ENCODE results near the gene CACNA1B.

The CACNA1B gene

DNA sequence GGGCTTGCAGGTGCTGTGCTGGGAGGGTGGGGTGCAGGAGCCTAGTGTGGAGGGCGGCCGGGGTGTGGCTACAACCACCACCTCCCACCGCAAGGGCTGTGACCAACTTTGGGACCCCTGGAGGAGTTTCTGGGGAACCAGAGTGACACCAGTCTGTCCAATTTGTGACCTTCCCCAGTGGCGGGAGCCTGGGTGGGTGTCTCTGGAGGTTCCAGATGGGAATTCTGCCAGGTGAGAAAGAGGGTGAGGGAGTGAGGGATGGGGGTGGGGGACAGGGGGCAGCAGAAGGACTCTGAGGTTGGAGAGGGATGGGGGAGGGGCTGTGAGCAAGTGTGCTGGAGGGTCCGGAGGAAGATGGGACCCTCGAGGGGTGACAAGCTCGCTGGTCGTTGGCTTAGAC, 4.2 kb upstream of the CACNA1B start:
- no peaks in the 10 kb centered on the region for H3K4me1 ChIP-seq (ENCODE audit: control insufficient read depth in 1 of 2, insufficient read depth in 1 of 2, low read depth in 1 of 2, low read length in 1 of 2)
- H3K27me3 ChIP-seq, result peaks cover 39% of the 10 kb centered on the region
- H3K36me3 ChIP-seq, result no peaks in the 10 kb centered on the region
- H3K4me3 ChIP-seq (ENCODE audit: low read depth in 1 of 2, low read length in 1 of 2), result no peak overlapping the region
- no peak overlapping the region for H3K27ac ChIP-seq
- TF ChIP-seq, protein P1, sequence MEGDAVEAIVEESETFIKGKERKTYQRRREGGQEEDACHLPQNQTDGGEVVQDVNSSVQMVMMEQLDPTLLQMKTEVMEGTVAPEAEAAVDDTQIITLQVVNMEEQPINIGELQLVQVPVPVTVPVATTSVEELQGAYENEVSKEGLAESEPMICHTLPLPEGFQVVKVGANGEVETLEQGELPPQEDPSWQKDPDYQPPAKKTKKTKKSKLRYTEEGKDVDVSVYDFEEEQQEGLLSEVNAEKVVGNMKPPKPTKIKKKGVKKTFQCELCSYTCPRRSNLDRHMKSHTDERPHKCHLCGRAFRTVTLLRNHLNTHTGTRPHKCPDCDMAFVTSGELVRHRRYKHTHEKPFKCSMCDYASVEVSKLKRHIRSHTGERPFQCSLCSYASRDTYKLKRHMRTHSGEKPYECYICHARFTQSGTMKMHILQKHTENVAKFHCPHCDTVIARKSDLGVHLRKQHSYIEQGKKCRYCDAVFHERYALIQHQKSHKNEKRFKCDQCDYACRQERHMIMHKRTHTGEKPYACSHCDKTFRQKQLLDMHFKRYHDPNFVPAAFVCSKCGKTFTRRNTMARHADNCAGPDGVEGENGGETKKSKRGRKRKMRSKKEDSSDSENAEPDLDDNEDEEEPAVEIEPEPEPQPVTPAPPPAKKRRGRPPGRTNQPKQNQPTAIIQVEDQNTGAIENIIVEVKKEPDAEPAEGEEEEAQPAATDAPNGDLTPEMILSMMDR (IDR thresholded peaks at IDR 0.05), result no peak
- H3K9me3 ChIP-seq, result no peaks in the 10 kb centered on the region

DNA sequence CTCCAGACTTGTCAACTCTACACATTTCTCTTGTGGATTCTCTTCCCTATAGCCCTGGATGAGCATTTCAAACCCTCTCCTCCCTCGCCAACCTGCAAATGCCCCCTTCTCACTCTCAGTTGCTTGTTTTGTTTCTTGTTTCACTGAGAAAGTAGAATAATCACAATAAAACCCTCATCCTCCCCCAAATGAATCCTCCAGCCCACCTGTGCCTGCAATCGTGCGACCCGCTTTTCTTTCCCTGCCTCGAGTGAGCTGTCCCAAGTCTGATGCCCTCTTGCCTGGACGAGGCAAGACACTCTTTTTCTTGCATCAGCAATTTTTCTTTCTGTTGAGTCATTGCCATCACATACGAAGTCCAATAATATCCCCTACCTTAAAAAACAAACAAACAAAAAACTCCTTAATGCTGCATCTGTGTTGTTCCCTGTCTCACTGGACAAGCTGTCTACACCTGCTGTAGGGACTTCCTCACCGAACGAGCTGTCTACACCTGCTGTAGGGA, 3.7 kb upstream of the CACNA1B start:
- no peaks in the 10 kb centered on the region for H3K36me3 ChIP-seq
- no peak overlapping the region for H3K27ac ChIP-seq
- H3K4me1 ChIP-seq (ENCODE audit: control insufficient read depth in 1 of 2, insufficient read depth in 1 of 2, low read depth in 1 of 2, low read length in 1 of 2), result no peaks in the 10 kb centered on the region
- TF ChIP-seq, protein P1 (IDR thresholded peaks at IDR 0.05), result no peak
- H3K27me3 ChIP-seq, result peaks cover 44% of the 10 kb centered on the region
- no peak overlapping the region for H3K4me3 ChIP-seq (ENCODE audit: low read depth in 1 of 2, low read length in 1 of 2)
- no peaks in the 10 kb centered on the region for H3K9me3 ChIP-seq

DNA sequence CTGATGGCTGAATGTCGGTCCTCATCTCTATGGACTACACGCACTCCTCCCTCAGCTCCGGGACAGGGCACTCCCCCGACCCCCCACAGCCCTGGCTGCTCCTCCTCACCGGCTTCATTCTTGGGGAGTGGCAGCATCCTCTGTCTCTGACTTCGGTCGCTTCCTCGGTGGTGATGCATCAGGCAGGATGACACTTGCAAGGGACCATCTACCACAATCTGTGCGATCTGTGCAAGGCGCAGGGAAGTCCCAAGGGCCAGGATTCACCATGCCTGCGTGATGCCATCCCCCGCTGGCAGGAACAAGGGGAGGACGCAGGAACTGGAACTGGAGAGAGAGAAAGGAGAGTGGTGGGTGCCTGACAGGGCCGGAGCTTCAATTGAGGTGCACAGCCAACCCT, 2.2 kb upstream of the CACNA1B start:
- Histone ChIP-seq H3K4me1 (ENCODE audit: control insufficient read depth in 1 of 2, insufficient read depth in 1 of 2, low read depth in 1 of 2, low read length in 1 of 2) (no peaks in the 10 kb centered on the region), H3K36me3 (no peaks in the 10 kb centered on the region), H3K27ac (no peak overlapping the region), H3K9me3 (no peaks in the 10 kb centered on the region), H3K27me3 (peaks cover 55% of the 10 kb centered on the region), H3K4me3 (ENCODE audit: low read depth in 1 of 2, low read length in 1 of 2) (no peak overlapping the region)
- TF ChIP-seq, protein P1 (IDR thresholded peaks at IDR 0.05), result no peak

DNA sequence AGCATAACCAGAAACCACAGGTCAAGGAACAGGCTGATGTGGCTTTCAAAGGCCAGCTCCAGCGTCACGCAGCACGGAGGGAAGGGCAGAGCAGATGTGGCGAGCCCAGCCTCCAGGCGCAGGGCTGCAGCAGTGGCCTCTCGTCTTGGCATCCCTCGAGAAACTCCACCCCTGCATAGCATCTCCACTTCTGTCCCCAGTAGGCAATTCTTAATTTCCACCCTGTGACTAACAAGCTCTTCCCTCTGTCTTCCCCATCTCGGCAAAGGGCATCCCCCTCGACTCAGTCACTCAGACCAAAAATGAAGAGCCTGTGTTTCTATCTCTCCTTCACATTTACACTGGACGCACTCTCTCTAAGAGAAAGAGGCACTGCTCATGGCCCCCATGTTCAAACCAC, 1.7 kb upstream of the CACNA1B start:
- no peaks in the 10 kb centered on the region for H3K9me3 ChIP-seq

DNA sequence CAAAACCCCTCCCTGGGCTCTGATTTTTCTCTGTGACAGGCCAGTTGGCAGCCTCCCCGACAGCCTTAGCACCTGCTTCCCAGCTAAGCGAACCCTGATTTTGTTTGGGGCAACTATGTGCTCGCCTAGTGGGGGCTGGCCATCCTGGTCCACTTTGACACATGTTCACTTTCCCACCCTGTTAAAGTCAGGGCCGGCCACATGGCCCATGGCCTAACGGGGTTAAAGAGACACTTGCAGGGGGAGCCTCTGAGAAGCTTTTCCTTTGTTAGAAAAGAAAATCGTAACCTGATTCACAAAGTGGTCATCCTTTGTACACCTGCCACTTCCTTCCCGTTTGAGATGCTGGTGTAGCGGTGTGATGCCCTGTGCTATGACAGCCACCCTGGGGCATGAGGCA, 1.3 kb upstream of the CACNA1B start:
- no peaks in the 10 kb centered on the region for H3K36me3 ChIP-seq
- H3K4me1 ChIP-seq (ENCODE audit: control insufficient read depth in 1 of 2, insufficient read depth in 1 of 2, low read depth in 1 of 2, low read length in 1 of 2), result no peaks in the 10 kb centered on the region
- no peak overlapping the region for H3K27ac ChIP-seq
- peaks cover 61% of the 10 kb centered on the region for H3K27me3 ChIP-seq
- H3K9me3 ChIP-seq, result no peaks in the 10 kb centered on the region
- no peak overlapping the region for H3K4me3 ChIP-seq (ENCODE audit: low read depth in 1 of 2, low read length in 1 of 2)
- TF ChIP-seq, protein P1 (IDR thresholded peaks at IDR 0.05), result no peak

More for the DNA sequence above, 1.7 kb upstream of the CACNA1B start:
- peaks cover 60% of the 10 kb centered on the region for H3K27me3 ChIP-seq
- no peak overlapping the region for H3K4me3 ChIP-seq (ENCODE audit: low read depth in 1 of 2, low read length in 1 of 2)
- H3K27ac ChIP-seq, result no peak overlapping the region
- no peaks in the 10 kb centered on the region for H3K36me3 ChIP-seq
- TF ChIP-seq, protein P1 (IDR thresholded peaks at IDR 0.05), result no peak
- no peaks in the 10 kb centered on the region for H3K4me1 ChIP-seq (ENCODE audit: control insufficient read depth in 1 of 2, insufficient read depth in 1 of 2, low read depth in 1 of 2, low read length in 1 of 2)

Data from neutrophil (primary cell).